GM06990 (cell line): ENCODE measurements around the gene CYRIA.

Experiments used
- DNase-seq: peaks from one replicate; pipeline ENCODE4 v3.0.0-alpha.2; 2011; ENCODE audit not compliant: insufficient read length; ENCODE audit errors: extremely low read depth
- H3K27me3 ChIP-seq: replicated peaks from 2 replicates; pipeline ENCODE4 v1.6.0; 2011; ENCODE audit warnings: low read length; ENCODE audit not compliant: control insufficient read depth, insufficient read depth
- H3K36me3 ChIP-seq: 2 replicates; pipeline ENCODE4 v1.5.1; 2011; ENCODE audit warnings: low read length; ENCODE audit not compliant: control insufficient read depth, insufficient read depth
- H3K4me3 ChIP-seq: replicated peaks from 2 replicates; pipeline ENCODE4 v1.5.1; 2011; ENCODE audit warnings: low read depth, mild to moderate bottlenecking, control low read depth, low read length
- CTCF ChIP-seq: IDR thresholded peaks from 2 replicates; pipeline ENCODE4 v1.5.1; 2011; ENCODE audit warnings: low read length, control low read depth, mild to moderate bottlenecking, inconsistent platforms; ENCODE audit not compliant: insufficient read depth, poor library complexity, severe bottlenecking

CYRIA gene

DNA sequence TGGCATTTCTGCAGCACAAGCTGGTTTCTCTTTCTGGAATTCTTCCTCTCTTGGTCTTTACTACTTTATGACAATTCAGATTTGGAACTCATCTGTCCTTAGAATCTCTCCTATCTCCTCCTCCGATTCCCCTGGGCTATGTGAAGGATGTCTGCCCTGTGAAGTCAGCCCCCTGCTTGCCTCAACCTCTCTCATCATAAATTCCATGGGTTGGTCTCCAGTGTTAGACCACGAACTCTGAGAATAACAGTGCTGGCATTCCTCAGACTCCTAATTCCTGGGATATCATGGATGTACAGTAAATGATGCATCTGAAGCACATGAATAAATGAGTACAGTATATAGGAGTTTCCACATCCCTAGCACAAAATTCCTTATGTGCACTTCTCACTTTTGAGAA lies 21.0 kb upstream of the CYRIA start:
- no peak for TF ChIP-seq CTCF
- Histone ChIP-seq H3K4me3 (no peak overlapping the region), H3K36me3 (no peaks in the 10 kb centered on the region), H3K27me3 (no peaks in the 10 kb centered on the region; the same call in none of the 2 replicates)
- no peak for DNase-seq

DNA sequence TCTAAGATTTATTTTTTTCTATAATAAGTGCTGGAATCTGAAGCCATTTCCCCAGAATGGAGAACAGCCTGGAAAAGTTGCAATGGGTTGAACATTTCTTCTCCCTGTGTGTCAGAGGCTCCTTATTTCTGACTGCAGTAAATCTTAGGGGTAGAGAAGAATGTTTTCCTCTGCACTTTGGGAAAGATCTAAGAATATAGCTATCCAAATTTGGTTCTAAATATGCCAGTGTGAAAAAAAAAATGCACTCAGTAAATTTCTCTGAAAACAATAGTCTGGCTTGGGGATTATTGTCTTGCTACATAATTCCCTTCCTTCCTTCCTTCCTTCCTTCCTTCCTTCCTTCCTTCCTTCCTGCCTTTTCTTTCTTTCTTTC lies 19.7 kb upstream of the CYRIA start:
- no peak for TF ChIP-seq CTCF
- no peak overlapping the region for H3K4me3 ChIP-seq
- no peak for DNase-seq
- no peaks in the 10 kb centered on the region; the same call in none of the 2 replicates for H3K27me3 ChIP-seq
- H3K36me3 ChIP-seq, result no peaks in the 10 kb centered on the region

- TF ChIP-seq CTCF, result no peak
Measured at GRCh38 chr2:16684676-16685339, 19.2 kb upstream of the CYRIA start.

DNA sequence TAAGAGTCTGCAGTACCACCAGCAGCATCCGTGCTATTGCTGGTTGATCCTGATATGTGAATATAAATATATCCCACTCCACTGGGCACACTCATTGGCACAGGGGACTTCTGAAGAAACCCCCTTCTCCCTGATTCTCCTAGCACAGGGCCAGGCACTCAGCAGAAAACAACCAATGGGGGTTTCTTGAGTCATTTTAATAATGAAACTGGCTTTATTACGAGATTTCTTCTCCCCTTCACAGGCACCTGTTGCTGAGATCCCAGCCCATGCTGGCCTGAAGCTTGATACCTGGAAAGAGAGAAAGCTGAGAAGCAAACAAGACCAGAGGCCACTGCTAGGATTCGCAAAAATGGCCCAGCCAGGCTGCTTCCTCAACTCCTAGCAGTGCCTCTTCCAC lies 17.9 kb upstream of the CYRIA start:
- DNase-seq, result no peak
- Histone ChIP-seq H3K4me3 (no peak overlapping the region), H3K36me3 (no peaks in the 10 kb centered on the region), H3K27me3 (no peaks in the 10 kb centered on the region; the same call in none of the 2 replicates)
- TF ChIP-seq CTCF, result no peak

More at GRCh38 chr2:16684676-16685339, 19.2 kb upstream of the CYRIA start:
- no peak overlapping the region for H3K4me3 ChIP-seq
- no peaks in the 10 kb centered on the region; the same call in none of the 2 replicates for H3K27me3 ChIP-seq
- no peak for DNase-seq
- no peaks in the 10 kb centered on the region for H3K36me3 ChIP-seq

- no peak for DNase-seq
- no peak for TF ChIP-seq CTCF
Measured at GRCh38 chr2:16682431-16683118, 16.9 kb upstream of the CYRIA start.

More at GRCh38 chr2:16682431-16683118, 16.9 kb upstream of the CYRIA start:
- Histone ChIP-seq H3K4me3 (no peak overlapping the region), H3K36me3 (no peaks in the 10 kb centered on the region), H3K27me3 (no peaks in the 10 kb centered on the region; the same call in none of the 2 replicates)
